NCI-H187 treated with DMSO at 0.1 percent for 48 hours (cell line): ENCODE data around the gene SLFN5.
"Not testable (repeated sequence)": the region's sequence is repeated elsewhere in the genome, so short reads cannot be mapped to it uniquely, and the experiment has no call there.

Source experiments
- DNase-seq: peaks from one replicate; lab custom pipeline; 2025; lab: John Stamatoyannopoulos, UW

Gene SLFN5

GRCh38 chr17:35242805-35243560, at the start of gene SLFN5:
SLFN5 (plus strand) TSS chr17:35243072; CDS start chr17:35258691, 15,619 bp downstream.
- DNase-seq, result peak; percentile 69

DNA sequence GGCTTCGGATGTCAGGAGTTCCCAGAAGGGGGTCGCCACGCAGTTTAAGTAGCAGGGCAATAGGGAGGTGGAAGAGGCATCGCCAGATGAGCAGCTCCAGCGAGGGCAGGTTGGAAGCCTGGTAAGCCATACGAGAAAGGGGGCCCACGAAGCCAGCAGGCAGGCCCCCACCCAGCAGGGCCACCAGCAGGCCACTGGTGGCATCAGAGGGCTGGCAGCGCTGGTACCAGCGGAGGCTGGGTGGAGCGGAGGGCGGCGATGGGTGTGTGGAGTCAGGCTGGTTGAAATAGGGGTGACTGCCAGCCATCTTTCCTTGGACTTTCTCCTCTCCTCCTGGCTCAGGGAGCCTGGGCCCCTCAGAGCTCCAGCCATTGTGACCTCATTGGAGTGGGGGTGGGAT, 48.9 kb upstream of the SLFN5 start, which contains the start of gene SLC35G3:
TSS of gene SLC35G3 (minus strand) at position 393 of the 400 bp plus-strand sequence. CDS start at position 307, 86 bp downstream.
- DNase-seq, result not testable (repeated sequence)

- not testable (repeated sequence) for DNase-seq
Observed at GRCh38 chr17:35195062-35195461, 47.8 kb upstream of the SLFN5 start.

DNA sequence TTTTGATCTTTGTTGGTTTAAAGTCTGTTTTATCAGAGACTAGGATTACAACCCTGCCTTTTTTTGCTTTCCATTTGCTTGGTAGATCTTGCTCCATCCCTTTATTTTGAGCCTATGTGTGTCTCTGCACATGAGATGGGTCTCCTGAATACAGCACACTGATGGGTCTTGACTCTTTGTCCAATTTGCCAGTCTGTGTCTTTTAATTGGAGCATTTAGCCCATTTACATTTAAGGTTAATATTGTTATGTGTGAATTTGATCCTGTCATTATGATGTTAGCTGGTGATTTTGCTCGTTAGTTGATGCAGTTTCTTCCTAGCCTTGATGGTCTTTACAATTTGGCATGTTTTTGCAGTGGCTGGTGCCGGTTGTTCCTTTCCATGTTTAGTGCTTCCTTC, 40.3 kb upstream of the SLFN5 start:
- not testable (repeated sequence) for DNase-seq

DNA sequence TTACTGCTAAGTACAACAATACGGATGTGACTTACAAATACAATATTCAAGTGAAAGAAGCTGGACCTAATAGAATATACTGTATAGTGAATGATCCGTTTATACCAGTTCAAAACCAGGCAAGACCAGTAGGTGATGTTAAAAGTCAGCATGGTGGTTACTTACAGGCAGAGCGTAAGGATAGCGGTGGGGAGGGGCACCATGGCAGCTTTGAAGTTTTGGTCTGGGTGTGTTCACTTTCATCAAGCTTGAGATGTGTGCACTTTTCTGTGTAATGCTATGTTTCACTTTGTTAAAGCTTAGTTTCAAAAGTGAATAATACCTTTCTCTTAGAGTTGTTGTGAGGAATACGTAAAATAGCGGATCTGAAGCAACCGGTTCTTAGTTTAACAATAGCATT, 32.1 kb upstream of the SLFN5 start:
- DNase-seq, result no peak

GRCh38 chr17:35212668-35213067, 30.2 kb upstream of the SLFN5 start:
- DNase-seq, result no peak

GRCh38 chr17:35213412-35213940, 29.4 kb upstream of the SLFN5 start:
- DNase-seq, result no peak

GRCh38 chr17:35214192-35214591, 28.7 kb upstream of the SLFN5 start:
- DNase-seq, result no peak

DNA sequence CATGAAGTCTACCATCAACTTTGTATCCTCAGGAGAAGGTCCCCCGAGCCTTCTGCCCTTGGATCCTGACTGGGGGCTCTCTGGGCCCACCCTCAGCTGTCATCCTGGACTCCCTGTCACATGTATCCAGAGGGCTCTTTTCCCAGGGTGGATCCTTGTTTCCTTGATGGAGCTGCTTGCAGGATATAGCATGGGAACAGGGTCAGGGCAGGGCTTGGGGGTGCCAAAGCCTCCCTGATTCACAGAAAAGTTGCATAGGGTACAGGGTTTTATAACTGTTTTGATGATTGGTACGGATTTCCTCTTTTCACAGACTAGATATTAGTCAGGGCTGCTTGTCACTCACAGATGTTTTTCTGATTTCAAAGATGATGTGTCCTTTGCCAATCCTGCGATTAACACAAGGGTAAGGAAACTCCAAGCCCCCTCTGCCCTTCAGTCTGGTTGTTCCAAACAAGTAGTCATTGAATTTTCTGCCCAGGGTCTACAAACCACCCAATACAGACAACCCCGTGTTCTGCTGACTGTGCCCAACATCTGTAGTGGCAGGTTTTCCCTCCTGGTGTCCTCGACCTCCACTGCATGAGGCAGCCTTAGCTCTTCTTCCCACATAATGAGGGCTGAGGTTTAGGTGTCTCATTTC, 28.1 kb upstream of the SLFN5 start:
- no peak for DNase-seq

GRCh38 chr17:35217107-35217506, 25.8 kb upstream of the SLFN5 start:
- no peak for DNase-seq

GRCh38 chr17:35218915-35219314, 24.0 kb upstream of the SLFN5 start:
- DNase-seq, result no peak

- no peak for DNase-seq
Observed at GRCh38 chr17:35222452-35222851, 20.4 kb upstream of the SLFN5 start.

DNA sequence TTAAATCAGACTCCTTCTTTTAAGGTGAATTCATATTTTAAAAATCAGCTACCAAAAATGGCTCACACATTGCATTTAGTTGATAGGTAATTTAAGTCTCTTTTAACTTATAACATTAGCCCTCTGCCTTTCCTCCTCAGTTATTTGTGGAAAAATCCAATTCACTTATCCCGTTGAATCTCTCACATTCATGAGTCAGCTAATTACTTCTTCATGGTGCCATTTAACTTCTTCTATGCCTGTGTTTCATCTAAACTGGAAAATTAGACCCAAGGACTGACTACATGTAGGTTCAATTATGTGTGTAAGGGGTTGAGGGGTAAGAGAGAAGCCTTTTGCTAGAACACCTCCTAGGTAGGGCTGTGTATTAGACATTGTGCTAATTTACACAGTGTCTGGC, 18.4 kb upstream of the SLFN5 start:
- no peak for DNase-seq

GRCh38 chr17:35227546-35227945, 15.3 kb upstream of the SLFN5 start:
- no peak for DNase-seq

DNA sequence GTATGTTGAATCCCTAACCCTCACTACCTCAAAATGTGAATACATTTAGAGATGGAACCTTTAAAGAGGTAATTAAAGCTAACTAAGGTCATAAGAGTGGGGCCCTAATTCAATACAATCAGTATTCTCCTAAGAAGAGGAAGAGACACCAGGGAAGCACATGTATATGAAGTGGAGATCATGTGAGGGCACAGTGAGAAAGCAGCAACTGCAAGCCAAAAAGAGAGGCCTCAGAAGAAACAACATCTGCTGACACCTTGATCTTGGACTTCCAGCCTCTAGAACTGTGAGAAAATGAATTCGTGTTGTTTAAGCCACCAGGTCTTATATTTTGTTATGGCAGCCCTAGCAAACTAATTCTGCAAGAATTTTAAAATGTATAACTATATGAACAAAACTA, 13.2 kb upstream of the SLFN5 start:
- no peak for DNase-seq

DNA sequence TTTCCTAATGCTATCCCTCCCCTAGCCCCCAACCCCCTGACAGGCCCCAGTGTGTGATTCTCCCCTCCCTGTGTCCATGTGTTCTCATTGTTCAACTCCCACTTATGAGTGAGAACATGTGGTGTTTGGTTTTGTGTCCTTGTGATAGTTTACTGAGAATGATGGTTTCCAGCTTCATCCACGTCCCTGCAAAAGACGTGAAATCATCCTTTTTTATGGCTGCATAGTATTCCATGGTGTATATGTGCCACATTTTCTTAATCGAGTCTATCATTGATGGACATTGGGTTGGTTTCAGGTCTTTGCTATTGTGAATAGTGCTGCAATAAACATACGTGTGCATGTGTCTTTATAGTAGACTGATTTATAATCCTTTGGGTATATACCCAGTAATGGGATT, 8.6 kb upstream of the SLFN5 start:
- DNase-seq, result not testable (repeated sequence)

GRCh38 chr17:35235289-35235688, 7.6 kb upstream of the SLFN5 start:
- no peak for DNase-seq

GRCh38 chr17:35235917-35236316, 7.0 kb upstream of the SLFN5 start:
- no peak for DNase-seq

- no peak for DNase-seq
Observed at GRCh38 chr17:35236821-35237220, 6.1 kb upstream of the SLFN5 start.

- DNase-seq, result no peak
Observed at GRCh38 chr17:35238821-35239220, 4.1 kb upstream of the SLFN5 start.

GRCh38 chr17:35239823-35240222, 3.0 kb upstream of the SLFN5 start:
- no peak for DNase-seq

GRCh38 chr17:35240861-35241260, 2.0 kb upstream of the SLFN5 start:
- DNase-seq, result no peak

- no peak for DNase-seq
Observed at GRCh38 chr17:35241520-35241919, 1.4 kb upstream of the SLFN5 start.
